ENCODE measurements around the gene PRKG1.

The PRKG1 gene

GRCh38 chr10:51654918-51655317 is 580.6 kb downstream of the PRKG1 start:
- Histone ChIP-seq H3K79me2 (ENCODE audit: insufficient read depth, low read length) (no peaks in the 10 kb centered on the region), H3K4me2 (ENCODE audit: low read depth, low read length, poor library complexity, severe bottlenecking) (no peak overlapping the region), H3K4me3 (ENCODE audit: insufficient read depth, low read length, poor library complexity, severe bottlenecking) (no peak overlapping the region), H3K9ac (ENCODE audit: low read length) (no peak overlapping the region), H3K27me3 (ENCODE audit: low read length) (no peaks in the 10 kb centered on the region), H4K20me1 (ENCODE audit: low read depth, low read length) (no peaks in the 10 kb centered on the region), H3K9me3 (ENCODE audit: insufficient read depth, low read length) (no peaks in the 10 kb centered on the region), H3K36me3 (ENCODE audit: low read length) (no peaks in the 10 kb centered on the region), H3K9me2 (replicated peaks; ENCODE audit: insufficient read depth, low read length) (no peaks in the 10 kb centered on the region), H3K27ac (ENCODE audit: low read depth, low read length) (no peak overlapping the region), H3F3A (ENCODE audit: insufficient read depth) (no peaks in the 10 kb centered on the region), H2AFZ (ENCODE audit: low read depth, low read length, severe bottlenecking) (no peak overlapping the region)
- TF ChIP-seq CTCF (IDR thresholded peaks at IDR 0.05; ENCODE audit: insufficient read depth, low read length, poor library complexity, severe bottlenecking) (no peak), EZH2phosphoT487 (conservative IDR thresholded peaks at IDR 0.05; ENCODE audit: low read length) (no peak)

DNA sequence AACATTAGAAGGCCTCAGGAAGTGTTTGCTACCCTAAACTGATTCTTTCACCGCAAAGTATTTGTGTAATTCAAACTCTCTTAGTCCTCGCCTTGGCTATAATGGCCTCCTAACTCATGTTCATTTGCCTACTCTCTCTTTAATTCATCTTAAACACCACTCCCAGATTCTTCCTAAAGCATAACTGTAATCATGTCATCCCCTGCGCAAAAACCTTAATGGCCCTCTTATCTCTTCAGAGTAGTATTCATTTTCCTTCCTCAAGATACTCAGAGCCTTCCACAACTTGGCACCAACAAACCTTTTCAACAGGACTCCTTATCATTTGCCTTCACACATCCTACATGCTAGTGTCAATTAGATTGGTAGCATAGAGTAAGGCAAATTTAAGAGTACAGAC is 582.2 kb downstream of the PRKG1 start:
- Histone ChIP-seq H3K4me2 (ENCODE audit: low read depth, low read length, poor library complexity, severe bottlenecking) (no peak overlapping the region), H3K9me2 (replicated peaks; ENCODE audit: insufficient read depth, low read length) (no peaks in the 10 kb centered on the region), H2AFZ (ENCODE audit: low read depth, low read length, severe bottlenecking) (no peak overlapping the region), H4K20me1 (ENCODE audit: low read depth, low read length) (no peaks in the 10 kb centered on the region), H3K36me3 (ENCODE audit: low read length) (no peaks in the 10 kb centered on the region), H3K79me2 (ENCODE audit: insufficient read depth, low read length) (no peaks in the 10 kb centered on the region), H3K9me3 (ENCODE audit: insufficient read depth, low read length) (no peaks in the 10 kb centered on the region), H3K4me3 (ENCODE audit: insufficient read depth, low read length, poor library complexity, severe bottlenecking) (no peak overlapping the region), H3K27ac (ENCODE audit: low read depth, low read length) (no peak overlapping the region), H3K27me3 (ENCODE audit: low read length) (no peaks in the 10 kb centered on the region), H3K9ac (ENCODE audit: low read length) (no peak overlapping the region), H3F3A (ENCODE audit: insufficient read depth) (no peaks in the 10 kb centered on the region)
- no peak for TF ChIP-seq CTCF (IDR thresholded peaks at IDR 0.05; ENCODE audit: insufficient read depth, low read length, poor library complexity, severe bottlenecking)
- no peak for TF ChIP-seq EZH2phosphoT487 (conservative IDR thresholded peaks at IDR 0.05; ENCODE audit: low read length)

GRCh38 chr10:51658000-51658399 is 583.7 kb downstream of the PRKG1 start:
- Histone ChIP-seq H3K9me2 (replicated peaks; ENCODE audit: insufficient read depth, low read length) (no peaks in the 10 kb centered on the region), H3K27ac (ENCODE audit: low read depth, low read length) (no peak overlapping the region), H3K27me3 (ENCODE audit: low read length) (no peaks in the 10 kb centered on the region), H2AFZ (ENCODE audit: low read depth, low read length, severe bottlenecking) (no peak overlapping the region), H3K9me3 (ENCODE audit: insufficient read depth, low read length) (no peaks in the 10 kb centered on the region), H3K4me3 (ENCODE audit: insufficient read depth, low read length, poor library complexity, severe bottlenecking) (no peak overlapping the region), H3K9ac (ENCODE audit: low read length) (no peak overlapping the region), H4K20me1 (ENCODE audit: low read depth, low read length) (no peaks in the 10 kb centered on the region), H3F3A (ENCODE audit: insufficient read depth) (no peaks in the 10 kb centered on the region), H3K36me3 (ENCODE audit: low read length) (no peaks in the 10 kb centered on the region), H3K79me2 (ENCODE audit: insufficient read depth, low read length) (no peaks in the 10 kb centered on the region), H3K4me2 (ENCODE audit: low read depth, low read length, poor library complexity, severe bottlenecking) (no peak overlapping the region)
- TF ChIP-seq CTCF (IDR thresholded peaks at IDR 0.05; ENCODE audit: insufficient read depth, low read length, poor library complexity, severe bottlenecking) (no peak), EZH2phosphoT487 (conservative IDR thresholded peaks at IDR 0.05; ENCODE audit: low read length) (no peak)

DNA sequence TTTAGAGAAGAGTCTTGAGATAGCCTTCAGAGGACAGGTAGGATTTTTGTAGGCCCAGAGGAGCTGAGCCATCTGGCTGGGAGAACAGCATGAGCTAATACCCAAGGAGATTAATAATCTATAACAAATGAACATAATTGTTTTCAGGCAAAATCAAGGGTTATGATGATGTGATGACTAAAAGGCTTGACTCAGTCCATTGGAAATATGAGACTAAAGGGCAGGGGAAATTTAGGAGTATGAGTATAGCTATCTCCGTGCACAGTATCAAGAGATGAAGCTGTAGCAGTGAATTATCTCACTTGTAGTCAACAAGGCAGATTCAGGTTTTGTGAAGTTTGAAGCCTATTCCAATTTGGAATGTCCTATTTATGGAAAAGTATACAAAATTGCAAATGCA is 585.1 kb downstream of the PRKG1 start:
- no peak overlapping the region for H3K27ac ChIP-seq (ENCODE audit: low read depth, low read length)
- no peaks in the 10 kb centered on the region for H3K27me3 ChIP-seq (ENCODE audit: low read length)
- no peaks in the 10 kb centered on the region for H3K79me2 ChIP-seq (ENCODE audit: insufficient read depth, low read length)
- H3K4me2 ChIP-seq (ENCODE audit: low read depth, low read length, poor library complexity, severe bottlenecking): no peak overlapping the region
- H2AFZ ChIP-seq (ENCODE audit: low read depth, low read length, severe bottlenecking): no peak overlapping the region
- H3K36me3 ChIP-seq (ENCODE audit: low read length): no peaks in the 10 kb centered on the region
- H3K4me3 ChIP-seq (ENCODE audit: insufficient read depth, low read length, poor library complexity, severe bottlenecking): no peak overlapping the region
- no peaks in the 10 kb centered on the region for H3F3A ChIP-seq (ENCODE audit: insufficient read depth)
- no peak overlapping the region for H3K9ac ChIP-seq (ENCODE audit: low read length)
- no peaks in the 10 kb centered on the region for H3K9me3 ChIP-seq (ENCODE audit: insufficient read depth, low read length)
- no peaks in the 10 kb centered on the region for H4K20me1 ChIP-seq (ENCODE audit: low read depth, low read length)
- no peaks in the 10 kb centered on the region for H3K9me2 ChIP-seq (replicated peaks; ENCODE audit: insufficient read depth, low read length)
- TF ChIP-seq CTCF (IDR thresholded peaks at IDR 0.05; ENCODE audit: insufficient read depth, low read length, poor library complexity, severe bottlenecking) (no peak), EZH2phosphoT487 (conservative IDR thresholded peaks at IDR 0.05; ENCODE audit: low read length) (no peak)
